Skeletal muscle satellite cell (primary cell): Measurements from ENCODE around the gene MSLN.
"Not testable (repeated sequence)": the region's sequence is repeated elsewhere in the genome, so short reads cannot be mapped to it uniquely, and the experiment has no call there.

Experiments used
- H3K27me3 ChIP-seq: 2 replicates; pipeline ENCODE4 v1.7.0; 2013; ENCODE audit warnings: low read length; ENCODE audit not compliant: control insufficient read depth, insufficient read depth
- H3K36me3 ChIP-seq: 2 replicates; pipeline ENCODE4 v1.7.0; 2013; ENCODE audit warnings: mild to moderate bottlenecking, control low read depth, low read length; ENCODE audit not compliant: insufficient read depth
- H3K4me1 ChIP-seq: 2 replicates; pipeline ENCODE4 v1.7.0; 2013; ENCODE audit warnings: low read length; ENCODE audit not compliant: control insufficient read depth, insufficient read depth
- H3K4me2 ChIP-seq: 2 replicates; pipeline ENCODE4 v1.7.0; 2013; ENCODE audit warnings: mild to moderate bottlenecking, low read length
- H3K4me3 ChIP-seq: 2 replicates; pipeline ENCODE4 v1.7.0; 2013; ENCODE audit warnings: low read length
- H3K9ac ChIP-seq: 2 replicates; pipeline ENCODE4 v1.7.0; 2013; ENCODE audit warnings: mild to moderate bottlenecking, low read depth, low read length, moderate library complexity
- H3K9me3 ChIP-seq: replicated peaks from 2 replicates; pipeline ENCODE4 v1.7.0; 2013; ENCODE audit warnings: mild to moderate bottlenecking, control low read depth, low read length

MSLN gene

GRCh38 chr16:741986-742629, 18.4 kb upstream of the MSLN start:
- H3K4me3 ChIP-seq, result no peak overlapping the region
- H3K4me2 ChIP-seq, result no peak overlapping the region
- no peaks in the 10 kb centered on the region for H3K9me3 ChIP-seq
- no peak overlapping the region for H3K9ac ChIP-seq
- H3K27me3 ChIP-seq, result no peaks in the 10 kb centered on the region
- H3K4me1 ChIP-seq, result peaks cover 11% of the 10 kb centered on the region
- peaks cover 9% of the 10 kb centered on the region for H3K36me3 ChIP-seq

GRCh38 chr16:742894-743293, 17.6 kb upstream of the MSLN start:
- H3K9ac ChIP-seq, H3K36me3 ChIP-seq, H3K4me2 ChIP-seq, H3K4me3 ChIP-seq, H3K9me3 ChIP-seq, H3K27me3 ChIP-seq: not testable (repeated sequence)
- peaks cover 11% of the 10 kb centered on the region for H3K4me1 ChIP-seq

GRCh38 chr16:743794-744500, 16.6 kb upstream of the MSLN start:
- H3K9me3 ChIP-seq, result no peaks in the 10 kb centered on the region
- H3K27me3 ChIP-seq, result no peaks in the 10 kb centered on the region
- H3K36me3 ChIP-seq, result no peaks in the 10 kb centered on the region
- H3K4me1 ChIP-seq, result peaks cover 11% of the 10 kb centered on the region
- no peak overlapping the region for H3K4me2 ChIP-seq
- H3K4me3 ChIP-seq, result no peak overlapping the region
- H3K9ac ChIP-seq, result no peak overlapping the region

GRCh38 chr16:745739-746138, 14.8 kb upstream of the MSLN start:
- H3K4me2 ChIP-seq, result no peak overlapping the region
- H3K9me3 ChIP-seq, result no peaks in the 10 kb centered on the region
- H3K9ac ChIP-seq, result no peak overlapping the region
- peaks cover 4% of the 10 kb centered on the region for H3K27me3 ChIP-seq
- no peaks in the 10 kb centered on the region for H3K36me3 ChIP-seq
- no peak overlapping the region for H3K4me3 ChIP-seq
- peaks cover 4% of the 10 kb centered on the region for H3K4me1 ChIP-seq

GRCh38 chr16:746637-747036, 13.9 kb upstream of the MSLN start:
- Histone ChIP-seq H3K4me3 (no peak overlapping the region), H3K9me3 (no peaks in the 10 kb centered on the region), H3K4me1 (no peaks in the 10 kb centered on the region), H3K27me3 (peaks cover 11% of the 10 kb centered on the region), H3K36me3 (no peaks in the 10 kb centered on the region), H3K9ac (no peak overlapping the region), H3K4me2 (no peak overlapping the region)

GRCh38 chr16:747978-748746, 12.4 kb upstream of the MSLN start:
- H3K9ac ChIP-seq, result no peak overlapping the region
- no peak overlapping the region for H3K4me2 ChIP-seq
- H3K4me1 ChIP-seq, result no peaks in the 10 kb centered on the region
- peaks cover 24% of the 10 kb centered on the region for H3K27me3 ChIP-seq
- H3K4me3 ChIP-seq, result no peak overlapping the region
- no peaks in the 10 kb centered on the region for H3K9me3 ChIP-seq
- H3K36me3 ChIP-seq, result no peaks in the 10 kb centered on the region

- H3K36me3 ChIP-seq, result no peaks in the 10 kb centered on the region
- H3K4me1 ChIP-seq, result no peaks in the 10 kb centered on the region
- H3K9me3 ChIP-seq, result no peaks in the 10 kb centered on the region
- no peak overlapping the region for H3K4me3 ChIP-seq
- peaks cover 29% of the 10 kb centered on the region for H3K27me3 ChIP-seq
- H3K9ac ChIP-seq, result no peak overlapping the region
- H3K4me2 ChIP-seq, result no peak overlapping the region
Observed at GRCh38 chr16:749010-749409, 11.5 kb upstream of the MSLN start.

GRCh38 chr16:750485-750884, 10.0 kb upstream of the MSLN start:
- H3K4me3 ChIP-seq, result no peak overlapping the region
- no peak overlapping the region for H3K4me2 ChIP-seq
- no peaks in the 10 kb centered on the region for H3K4me1 ChIP-seq
- no peak overlapping the region for H3K9ac ChIP-seq
- H3K27me3 ChIP-seq, result peaks cover 29% of the 10 kb centered on the region
- H3K9me3 ChIP-seq, result no peaks in the 10 kb centered on the region
- H3K36me3 ChIP-seq, result no peaks in the 10 kb centered on the region

- no peaks in the 10 kb centered on the region for H3K9me3 ChIP-seq
- no peak overlapping the region for H3K4me3 ChIP-seq
- H3K9ac ChIP-seq, result no peak overlapping the region
- peaks cover 29% of the 10 kb centered on the region for H3K27me3 ChIP-seq
- H3K4me1 ChIP-seq, result no peaks in the 10 kb centered on the region
- H3K36me3 ChIP-seq, result no peaks in the 10 kb centered on the region
- no peak overlapping the region for H3K4me2 ChIP-seq
Observed at GRCh38 chr16:751152-752006, 9.2 kb upstream of the MSLN start.

GRCh38 chr16:752007-752312, 8.6 kb upstream of the MSLN start:
- Histone ChIP-seq H3K9ac (no peak overlapping the region), H3K4me3 (no peak overlapping the region), H3K27me3 (peaks cover 29% of the 10 kb centered on the region), H3K9me3 (no peaks in the 10 kb centered on the region), H3K36me3 (no peaks in the 10 kb centered on the region), H3K4me2 (no peak overlapping the region), H3K4me1 (no peaks in the 10 kb centered on the region)

- not testable (repeated sequence) for H3K4me1 ChIP-seq, H3K4me2 ChIP-seq, H3K36me3 ChIP-seq, H3K4me3 ChIP-seq, H3K9me3 ChIP-seq, H3K9ac ChIP-seq
- H3K27me3 ChIP-seq, result peaks cover 29% of the 10 kb centered on the region
Observed at GRCh38 chr16:754121-754607, 6.4 kb upstream of the MSLN start.
